GM12878 (cell line): ENCODE data around the gene MGRN1.

Experiments used
- ATF2 ChIP-seq: IDR thresholded peaks from 2 replicates; pipeline ENCODE4 v1.6.1; 2012; ENCODE audit warnings: low read length, inconsistent platforms
- BRCA1 ChIP-seq: IDR thresholded peaks from 2 replicates; pipeline ENCODE4 v1.6.1; 2011; ENCODE audit warnings: low read depth, low read length, improper control_type of control experiment
- CHD1 ChIP-seq: IDR thresholded peaks from 2 replicates; pipeline ENCODE4 v1.6.1; 2012; ENCODE audit warnings: low read depth, low read length, improper control_type of control experiment
- CHD2 ChIP-seq: IDR thresholded peaks from 2 replicates; pipeline ENCODE4 v1.6.1; 2011; ENCODE audit warnings: low read depth, low read length, improper control_type of control experiment, borderline replicate concordance
- CTCF ChIP-seq, 3 experiments: IDR thresholded peaks in 2 of 3; conservative IDR thresholded peaks in 1 of 3; 2 replicates each; pipeline ENCODE4 v1.5.1; 2011; ENCODE audit warnings: low read depth in 3 of 3, low read length in 3 of 3, mild to moderate bottlenecking in 3 of 3, control low read depth in 2 of 3, moderate library complexity in 2 of 3, inconsistent platforms in 1 of 3, mixed read lengths in 1 of 3; ENCODE audit not compliant: control insufficient read depth in 2 of 3, insufficient read depth in 1 of 3; ENCODE audit errors: extremely low read depth in 1 of 3
- HSF1 ChIP-seq: fragments of 150-350 bp; IDR thresholded peaks from 2 replicates; pipeline ENCODE4 v1.6.1; 2014; ENCODE audit warnings: mild to moderate bottlenecking, low read depth, low read length
- POLR2A ChIP-seq: IDR thresholded peaks from 2 replicates; pipeline ENCODE4 v1.6.1; 2011; ENCODE audit warnings: low read depth, mild to moderate bottlenecking, low read length
- RBBP5 ChIP-seq: fragments of 200-600 bp; sonication (generic); conservative IDR thresholded peaks from 2 replicates; pipeline ENCODE4 v1.6.1; 2016
- SREBF2 ChIP-seq: IDR thresholded peaks from 2 replicates; pipeline ENCODE4 v1.6.1; 2012; ENCODE audit warnings: mild to moderate bottlenecking, low read length
- STAT3 ChIP-seq: IDR thresholded peaks from 2 replicates; pipeline ENCODE4 v1.6.1; 2011; ENCODE audit warnings: low read depth, low read length, improper control_type of control experiment

- no peak for TF ChIP-seq CTCF (IDR thresholded peaks at IDR 0.05 in 2 of 3, conservative IDR thresholded peaks at IDR 0.05 in 1 of 3; ENCODE audit: control insufficient read depth in 2 of 3, extremely low read depth in 1 of 3, insufficient read depth in 1 of 3, low read depth in 3 of 3, low read length in 3 of 3)
- no peak for TF ChIP-seq STAT3
- no peak for TF ChIP-seq RBBP5
- no peak for TF ChIP-seq CHD1
- TF ChIP-seq SREBF2 = no peak
- no peak for TF ChIP-seq CHD2
- TF ChIP-seq HSF1 = no peak
- TF ChIP-seq POLR2A = no peak
- TF ChIP-seq BRCA1 = no peak
- no peak for TF ChIP-seq ATF2
Observed at GRCh38 chr16:4636196-4636595, 11.6 kb downstream of the MGRN1 start.
